Fibroblast of skin of scalp (primary cell): ENCODE measurements around the gene RAPGEF1. TPM values are rescaled to one million over a fixed set of nuclear protein-coding genes. Genes with fewer than 3 reads are reported as not detected.
A peak's percentile ranks its signal among the peaks of the same experiment; 100 is the strongest.
"Not testable (repeated sequence)": the region's sequence is repeated elsewhere in the genome, so short reads cannot be mapped to it uniquely, and the experiment has no call there.

Source experiments
- DNase-seq: peaks from one replicate; pipeline ENCODE4 v3.0.0-alpha.2; 2013
- polyA plus RNA-seq, 2 experiments: library from polyadenylated mRNA; unstranded; fragments of 120-200 nt; gene quantifications; one replicate each; pipeline ENCODE4 v1.2.1, GENCODE V29; 2013; ENCODE audit not compliant: insufficient read length in 2 of 2

Gene RAPGEF1
- polyA plus RNA-seq (2013, experiment 1 of 2; ENCODE audit: insufficient read length) = 34.3 TPM
- polyA plus RNA-seq (2013, experiment 2 of 2; ENCODE audit: insufficient read length) = 35.8 TPM

GRCh38 chr9:131739959-131740648 lies at the start of gene RAPGEF1:
RAPGEF1 (minus strand) TSS chr9:131740076; CDS start chr9:131739830, 246 bp downstream.
- DNase-seq = peak; percentile 57

GRCh38 chr9:131788851-131789250 lies 49.0 kb upstream of the RAPGEF1 start:
- DNase-seq = no peak

GRCh38 chr9:131787838-131788237 lies 48.0 kb upstream of the RAPGEF1 start:
- no peak for DNase-seq

- no peak for DNase-seq
These were observed 45.0 kb upstream of the RAPGEF1 start for GRCh38 chr9:131784748-131785501.

- DNase-seq = no peak
These were observed 41.2 kb upstream of the RAPGEF1 start for GRCh38 chr9:131781069-131781468.

GRCh38 chr9:131776473-131776872 lies 36.6 kb upstream of the RAPGEF1 start:
- peak; percentile 54 for DNase-seq

GRCh38 chr9:131776036-131776435 lies 36.2 kb upstream of the RAPGEF1 start:
- no peak for DNase-seq

- DNase-seq = no peak
These were observed 34.8 kb upstream of the RAPGEF1 start for GRCh38 chr9:131774636-131775035.

GRCh38 chr9:131773911-131774379 lies 34.1 kb upstream of the RAPGEF1 start:
- DNase-seq = peak; percentile 62

- no peak for DNase-seq
These were observed 33.1 kb upstream of the RAPGEF1 start for GRCh38 chr9:131772940-131773339.

GRCh38 chr9:131771646-131772045 lies 31.8 kb upstream of the RAPGEF1 start:
- no peak for DNase-seq

GRCh38 chr9:131769361-131769760 lies 29.5 kb upstream of the RAPGEF1 start:
- DNase-seq = no peak

GRCh38 chr9:131764568-131764967 lies 24.7 kb upstream of the RAPGEF1 start:
- DNase-seq = no peak

- peak; percentile 57 for DNase-seq
These were observed 22.6 kb upstream of the RAPGEF1 start for GRCh38 chr9:131762356-131762932.

GRCh38 chr9:131759017-131759647 lies 19.3 kb upstream of the RAPGEF1 start:
- DNase-seq = no peak

GRCh38 chr9:131757549-131757948 lies 17.7 kb upstream of the RAPGEF1 start:
- no peak for DNase-seq

- DNase-seq = peak; percentile 69
These were observed 15.8 kb upstream of the RAPGEF1 start for GRCh38 chr9:131755541-131756198.

GRCh38 chr9:131754846-131755245 lies 15.0 kb upstream of the RAPGEF1 start:
- DNase-seq = no peak

GRCh38 chr9:131753751-131754150 lies 13.9 kb upstream of the RAPGEF1 start:
- not testable (repeated sequence) for DNase-seq

- DNase-seq = no peak
These were observed 12.5 kb upstream of the RAPGEF1 start for GRCh38 chr9:131752231-131752884.

- no peak for DNase-seq
These were observed 8.6 kb upstream of the RAPGEF1 start for GRCh38 chr9:131748411-131748955.
